Stimulated activated CD4-positive, alpha-beta T cell treated with anti-CD3 and anti-CD28 coated beads, Interleukin-2, amount 100 ng/mL, for 4 hours (primary cell): ENCODE data around the gene OVCA2.
A peak's percentile ranks its signal among the peaks of the same experiment; 100 is the strongest.

Experiments
- DNase-seq: peaks from one replicate; pipeline ENCODE4 v3.0.0-alpha.2; 2020; ENCODE audit warnings: low read depth

OVCA2 gene

DNA sequence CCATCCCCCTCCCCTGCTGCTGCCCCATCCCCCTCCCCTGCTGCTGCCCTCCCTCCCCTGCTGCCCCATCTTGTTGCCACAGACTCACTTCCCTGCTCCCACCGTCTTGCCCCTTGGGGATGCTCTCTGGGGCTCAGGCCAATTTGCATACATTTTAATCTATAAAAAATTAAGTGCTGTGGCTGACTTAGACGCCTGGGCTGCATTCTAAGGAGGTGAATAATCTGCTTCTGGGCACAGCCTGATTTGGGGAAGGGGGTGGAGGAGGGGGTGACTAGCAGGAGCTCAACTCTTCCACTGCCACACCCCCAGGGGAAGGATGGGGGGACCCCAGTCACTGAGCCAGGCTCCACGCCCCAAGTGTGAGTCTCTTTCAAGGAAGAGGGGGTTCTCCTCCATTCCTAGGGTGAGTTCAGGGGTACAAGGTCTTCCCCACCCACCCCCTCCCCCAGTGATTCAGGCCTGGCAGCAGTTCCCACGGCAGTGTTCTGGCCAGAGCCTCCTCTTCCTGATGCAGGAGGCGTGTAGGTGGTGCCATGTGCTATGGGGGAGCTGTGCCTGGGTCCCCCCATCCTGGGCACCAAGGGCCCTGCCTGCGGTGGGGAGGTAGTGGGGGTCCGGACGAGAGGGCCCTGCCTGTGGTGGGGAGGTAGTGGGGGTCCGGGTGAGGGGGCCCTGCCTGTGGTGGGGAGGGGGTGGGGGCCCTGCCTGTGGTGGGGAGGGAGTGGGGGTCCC is 6.8 kb upstream of the OVCA2 start:
- no peak for DNase-seq

DNA sequence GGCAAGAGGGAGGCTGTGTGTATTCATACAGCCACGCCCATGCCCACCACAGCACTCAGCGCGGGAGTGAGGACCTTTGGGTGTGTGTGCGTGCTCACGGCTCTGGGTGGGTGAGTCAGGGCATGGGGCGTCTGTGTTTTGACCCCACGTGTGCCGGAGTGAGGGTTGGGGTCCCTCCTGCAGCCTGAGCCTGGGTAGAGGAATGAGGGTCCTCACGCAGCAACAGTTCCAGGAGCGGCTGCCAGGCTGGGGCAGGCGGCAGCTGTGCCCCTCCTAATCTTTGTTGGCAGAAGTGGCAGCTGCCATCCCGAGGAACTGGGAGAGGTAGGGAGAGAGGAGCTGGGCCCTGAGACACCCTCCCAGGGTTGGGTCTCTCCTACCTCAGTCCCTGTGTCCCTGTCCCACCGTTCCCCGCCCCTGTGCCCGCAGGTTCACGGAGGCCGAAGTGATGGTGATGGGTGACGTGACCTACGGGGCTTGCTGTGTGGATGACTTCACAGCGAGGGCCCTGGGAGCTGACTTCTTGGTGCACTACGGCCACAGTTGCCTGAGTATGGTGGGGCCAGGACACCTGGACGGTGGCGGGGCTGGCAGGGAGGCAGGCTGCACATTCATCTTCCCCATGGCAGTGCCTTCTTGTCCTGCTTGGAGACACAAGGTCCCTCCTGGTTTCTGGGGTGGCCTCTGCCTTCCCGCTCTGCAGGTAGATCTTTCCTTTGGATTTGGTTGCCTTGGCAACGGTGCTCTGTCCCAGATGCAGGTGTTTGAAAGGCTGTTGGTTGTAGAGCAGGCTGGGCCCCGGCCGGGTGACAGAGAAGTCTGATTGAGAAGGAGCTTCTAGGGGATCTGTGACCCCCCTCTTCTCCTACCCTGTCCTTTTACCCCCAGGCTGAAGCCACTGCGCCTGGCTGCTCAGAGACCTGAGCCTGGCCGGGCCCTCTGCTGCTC is 6.0 kb upstream of the OVCA2 start:
- no peak for DNase-seq

DNA sequence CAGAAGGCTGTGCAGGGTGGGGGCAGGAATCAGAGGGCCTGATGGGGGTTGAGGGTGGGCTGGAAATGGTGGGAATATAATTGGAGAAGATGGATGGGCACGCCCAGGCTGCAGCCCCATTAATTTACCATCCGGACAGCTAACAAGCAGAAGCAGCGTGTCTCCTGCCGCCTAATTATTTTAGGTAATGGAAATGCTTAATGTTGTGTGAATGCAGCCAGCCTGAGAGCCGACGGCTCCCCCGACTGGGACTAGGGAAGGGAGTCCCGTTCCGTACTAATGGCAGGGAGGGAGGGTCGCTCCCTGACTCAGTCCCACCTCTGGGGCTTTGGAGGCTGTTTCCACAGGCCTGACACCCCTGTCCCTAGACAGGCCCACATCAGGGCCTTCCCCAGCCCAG is 4.7 kb upstream of the OVCA2 start:
- no peak for DNase-seq

DNA sequence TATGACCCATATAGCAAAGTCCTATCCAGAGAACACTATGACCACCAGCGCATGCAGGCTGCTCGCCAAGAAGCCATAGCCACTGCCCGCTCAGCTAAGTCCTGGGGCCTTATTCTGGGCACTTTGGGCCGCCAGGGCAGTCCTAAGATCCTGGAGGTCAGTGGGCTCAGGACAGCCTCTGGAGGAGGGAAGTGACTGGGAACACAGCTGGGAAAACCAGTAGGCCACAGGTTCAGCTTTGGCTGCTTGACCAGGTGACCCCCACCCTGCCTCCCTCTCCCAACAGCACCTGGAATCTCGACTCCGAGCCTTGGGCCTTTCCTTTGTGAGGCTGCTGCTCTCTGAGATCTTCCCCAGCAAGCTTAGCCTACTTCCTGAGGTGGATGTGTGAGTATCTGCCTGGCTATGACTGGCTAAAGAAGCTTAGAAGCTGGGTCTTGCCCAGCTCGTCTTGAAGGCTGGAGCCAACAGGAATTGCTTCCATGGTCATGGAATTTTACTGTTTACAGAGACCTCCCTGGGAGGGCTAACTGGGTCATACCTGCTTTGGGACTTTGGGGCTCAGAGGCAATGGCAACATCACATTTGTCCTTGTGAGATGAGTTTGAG is 1.5 kb upstream of the OVCA2 start:
- DNase-seq: no peak

DNA sequence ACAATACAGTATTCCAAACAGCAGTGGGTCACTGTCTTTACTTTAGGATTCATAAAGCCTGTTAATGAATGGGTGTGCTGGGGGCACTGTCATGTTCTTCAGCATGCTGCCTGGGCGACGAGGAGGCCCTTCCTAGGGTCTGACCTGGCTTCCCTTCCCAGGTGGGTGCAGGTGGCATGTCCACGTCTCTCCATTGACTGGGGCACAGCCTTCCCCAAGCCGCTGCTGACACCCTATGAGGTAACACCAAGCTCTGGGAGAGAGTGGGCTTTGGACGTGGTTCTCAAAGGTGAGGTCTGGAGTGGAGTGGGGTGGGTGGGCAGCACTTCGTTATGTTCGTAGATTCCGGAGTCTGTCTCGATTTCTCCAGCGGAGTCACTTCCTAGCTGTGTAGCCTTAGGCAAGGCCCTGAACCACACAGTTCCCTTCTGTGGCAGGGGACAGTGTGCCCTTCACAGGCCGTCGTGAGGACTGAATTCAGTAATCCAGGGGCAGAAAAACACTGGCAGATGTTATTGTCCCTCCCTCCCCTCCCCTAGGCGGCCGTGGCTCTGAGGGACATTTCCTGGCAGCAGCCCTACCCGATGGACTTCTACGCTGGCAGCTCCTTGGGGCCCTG is 771 bp upstream of the OVCA2 start:
- DNase-seq: no peak

DNA sequence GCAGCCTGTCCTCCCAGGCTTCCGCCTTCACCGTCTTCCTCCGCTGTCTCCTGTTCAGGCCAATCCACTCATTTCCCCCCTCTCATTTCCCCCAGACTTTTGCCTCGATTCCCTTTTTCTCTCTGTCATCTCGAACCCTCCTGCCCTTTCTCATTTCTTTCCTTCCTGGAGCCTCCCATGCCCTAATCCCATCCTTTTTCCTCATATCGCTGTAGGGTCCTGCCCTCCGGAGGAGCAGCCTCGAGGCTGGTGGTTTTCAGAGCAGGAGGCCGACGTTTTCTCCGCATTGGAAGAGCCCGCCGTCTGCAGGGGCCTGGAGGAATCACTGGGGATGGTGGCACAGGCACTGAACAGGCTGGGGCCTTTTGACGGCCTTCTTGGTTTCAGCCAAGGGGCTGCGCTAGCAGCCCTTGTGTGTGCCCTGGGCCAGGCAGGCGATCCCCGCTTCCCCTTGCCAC is 597 bp downstream of the OVCA2 start:
- no peak for DNase-seq

DNA sequence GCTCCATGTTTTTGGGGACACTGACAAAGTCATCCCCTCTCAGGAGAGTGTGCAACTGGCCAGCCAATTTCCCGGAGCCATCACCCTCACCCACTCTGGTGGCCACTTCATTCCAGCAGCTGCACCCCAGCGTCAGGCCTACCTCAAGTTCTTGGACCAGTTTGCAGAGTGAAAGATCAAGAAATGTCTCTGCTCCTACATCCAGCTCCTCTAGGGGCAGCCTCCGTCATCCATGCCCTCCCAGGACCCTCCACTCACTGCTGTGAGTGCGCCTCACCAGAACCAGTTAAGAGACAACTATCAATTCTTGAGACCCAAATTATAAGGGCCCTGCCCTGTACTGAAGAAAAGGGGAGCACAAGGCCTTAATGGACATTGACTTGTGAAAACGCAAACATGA is 1.1 kb downstream of the OVCA2 start:
- DNase-seq: no peak

DNA sequence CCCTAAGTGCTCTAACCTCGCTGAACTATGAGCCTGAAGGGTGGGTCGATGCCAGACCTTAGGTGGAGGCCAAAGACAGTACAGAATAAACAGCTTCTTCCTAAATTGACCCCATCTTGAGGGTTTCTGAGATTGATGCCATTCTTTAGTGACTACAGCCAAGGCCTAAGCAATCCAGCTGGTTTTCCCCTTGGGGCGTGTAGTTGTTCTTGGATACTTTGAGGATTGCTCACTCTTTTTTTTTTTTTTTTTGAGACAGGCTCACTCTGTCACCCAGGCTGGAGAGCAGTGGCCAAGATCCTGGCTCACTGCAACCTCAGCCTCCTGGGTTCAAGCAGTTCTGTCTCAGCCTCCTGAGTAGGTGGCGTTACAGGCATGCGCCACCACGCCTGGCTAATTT is 2.0 kb downstream of the OVCA2 start:
- DNase-seq: no peak

DNA sequence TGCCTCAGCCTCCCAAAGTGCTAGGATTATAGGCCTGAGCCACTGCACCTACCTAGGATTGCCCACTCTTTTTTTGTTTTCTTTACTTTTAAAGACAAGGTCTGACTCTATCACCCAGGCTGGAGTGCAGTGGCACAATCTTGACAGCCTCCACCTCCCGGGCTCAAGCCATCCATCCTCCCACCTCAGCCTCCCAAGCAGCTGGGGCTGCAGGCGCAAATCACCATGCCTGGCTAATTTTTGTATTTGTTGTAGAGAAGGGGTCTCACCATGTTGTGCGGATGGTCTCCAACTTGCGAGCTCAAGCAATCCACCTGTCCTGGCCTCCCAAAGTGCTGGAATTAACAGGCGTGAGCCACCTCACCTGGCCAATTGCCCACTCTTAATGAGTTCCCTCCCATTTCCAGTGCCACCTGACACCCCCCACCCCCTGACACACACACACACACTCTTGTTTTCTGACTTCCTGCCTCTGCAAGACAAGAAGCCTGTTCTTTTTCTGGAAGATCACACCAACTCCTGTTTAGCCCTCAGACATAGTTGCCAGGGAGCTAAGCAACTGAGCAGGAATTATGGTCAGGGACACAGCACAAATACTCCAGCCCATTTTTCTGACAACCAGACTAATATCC is 2.6 kb downstream of the OVCA2 start:
- no peak for DNase-seq

DNA sequence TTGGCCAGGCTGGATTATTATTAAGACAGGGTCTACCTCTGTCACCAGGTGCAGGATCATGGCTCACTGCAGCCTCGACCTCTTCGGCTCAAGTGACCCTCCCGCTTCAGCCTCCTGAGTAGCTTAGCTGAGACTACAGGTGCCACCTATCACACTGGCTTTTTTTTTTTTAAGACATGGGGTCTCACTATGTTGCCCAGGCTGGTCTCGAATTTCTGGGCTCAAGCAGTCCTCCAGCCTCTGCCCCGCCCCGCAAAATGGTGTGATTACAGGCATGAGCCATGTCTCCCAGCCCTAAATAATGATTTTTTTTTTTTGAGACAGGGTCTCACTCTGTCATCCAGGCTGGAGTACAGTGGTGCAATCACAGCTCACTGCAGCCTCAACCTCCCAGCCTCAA is 5.8 kb downstream of the OVCA2 start:
- DNase-seq: no peak

DNA sequence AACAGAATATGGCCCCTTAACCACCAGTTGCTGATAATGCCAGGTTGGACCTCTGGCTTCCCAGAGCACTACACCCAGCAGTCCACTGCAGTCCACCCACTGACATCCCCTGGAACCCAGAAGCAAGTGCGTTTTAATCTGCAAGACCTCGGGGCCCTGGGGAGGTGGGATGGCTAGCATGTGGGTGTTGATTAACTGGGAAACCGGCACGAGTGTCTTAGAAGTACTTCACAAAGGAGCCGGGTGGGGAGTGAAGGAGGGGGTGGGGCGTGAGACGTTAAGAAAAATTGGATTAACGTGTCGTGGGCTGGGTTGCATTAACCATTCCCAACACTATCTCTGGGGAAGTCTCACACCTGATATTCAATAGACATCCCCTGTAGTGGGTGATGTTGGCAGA is 7.0 kb downstream of the OVCA2 start:
- DNase-seq: no peak

DNA sequence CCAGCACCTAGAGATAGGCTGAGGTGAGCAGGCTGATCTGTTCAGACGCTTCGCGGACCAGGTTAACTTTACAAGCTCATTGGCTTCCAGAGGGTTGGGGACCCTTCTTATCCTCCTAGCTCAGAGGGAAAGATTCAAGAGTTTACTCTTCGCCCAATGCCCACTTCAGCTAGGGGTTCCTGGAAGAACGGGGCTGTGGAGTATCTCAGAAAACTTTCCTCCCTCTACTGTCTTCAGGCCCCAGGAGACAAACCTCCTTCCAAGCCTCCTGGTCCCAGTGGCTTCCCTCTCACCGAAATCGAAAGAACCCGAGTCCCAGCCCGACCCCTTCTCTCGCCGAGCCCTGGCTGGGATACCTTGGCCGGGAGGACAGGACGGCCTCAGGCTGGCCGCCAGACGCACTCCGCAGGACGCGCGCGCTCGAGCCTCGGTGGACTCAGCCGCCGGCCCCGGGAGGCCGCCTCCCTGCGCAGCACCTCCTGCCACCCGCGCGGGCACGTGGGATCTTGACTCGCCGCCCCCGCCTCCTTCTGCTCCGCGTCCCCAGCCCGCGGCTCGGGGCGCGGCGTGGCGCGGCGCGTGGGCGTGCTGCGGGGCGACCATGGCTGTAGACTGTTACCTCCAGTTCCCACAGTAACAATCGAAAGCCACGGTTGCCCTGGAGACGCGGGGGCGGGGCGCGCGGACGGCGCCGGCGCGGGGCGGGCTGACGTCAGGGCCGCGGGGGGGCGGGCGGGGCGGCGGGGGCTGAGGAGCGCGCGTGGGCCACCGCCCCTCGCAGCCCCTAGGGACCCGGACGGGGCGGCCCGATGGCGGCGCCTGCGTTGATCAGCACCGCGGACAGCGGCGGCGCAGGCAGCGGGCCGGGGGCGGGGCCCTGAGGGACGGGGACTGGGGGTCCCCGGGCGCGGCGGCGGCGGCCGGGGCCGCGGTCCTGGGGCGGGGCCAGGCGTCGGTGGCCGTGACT is 7.8 kb downstream of the OVCA2 start:
- peak; percentile 93 for DNase-seq

DNA sequence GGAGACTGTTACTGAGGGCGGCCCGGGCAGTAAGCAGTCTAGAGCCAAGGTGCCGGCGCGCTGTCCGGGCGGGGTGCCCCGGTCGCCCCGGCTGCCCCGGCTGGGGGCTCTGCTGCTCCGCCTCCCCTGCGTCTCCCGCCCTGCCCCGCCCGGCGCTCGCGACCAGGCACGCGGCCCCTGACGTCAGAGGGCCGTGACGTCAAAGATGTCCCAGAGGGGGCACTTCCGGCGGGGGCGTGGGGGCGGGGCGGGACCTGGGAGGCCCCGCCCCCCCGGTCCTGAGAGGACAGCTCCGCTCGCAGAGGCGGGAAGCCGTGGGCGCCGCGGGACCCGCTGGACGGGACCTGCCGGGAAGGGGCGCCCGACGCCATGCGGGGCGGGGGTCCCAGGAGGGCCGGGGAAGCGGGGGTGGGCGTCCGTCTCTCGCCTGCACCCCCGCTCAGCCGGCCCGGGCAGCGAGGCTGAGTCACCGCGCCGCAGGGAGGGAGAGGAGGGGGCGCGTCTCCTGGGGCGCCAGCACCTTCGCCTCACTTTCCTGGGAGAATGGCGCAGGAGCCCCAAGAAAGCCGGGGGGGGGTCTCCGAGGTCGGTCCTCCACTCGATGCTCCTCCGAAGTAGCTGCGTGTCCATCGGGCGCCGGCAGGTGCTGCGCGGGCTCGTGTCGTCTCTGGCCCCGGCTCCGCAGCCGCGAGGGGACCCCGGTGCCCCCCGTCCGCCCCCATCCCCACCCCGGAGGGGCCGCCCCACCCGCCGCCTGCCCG is 8.7 kb downstream of the OVCA2 start:
- peak; percentile 70 for DNase-seq

DNA sequence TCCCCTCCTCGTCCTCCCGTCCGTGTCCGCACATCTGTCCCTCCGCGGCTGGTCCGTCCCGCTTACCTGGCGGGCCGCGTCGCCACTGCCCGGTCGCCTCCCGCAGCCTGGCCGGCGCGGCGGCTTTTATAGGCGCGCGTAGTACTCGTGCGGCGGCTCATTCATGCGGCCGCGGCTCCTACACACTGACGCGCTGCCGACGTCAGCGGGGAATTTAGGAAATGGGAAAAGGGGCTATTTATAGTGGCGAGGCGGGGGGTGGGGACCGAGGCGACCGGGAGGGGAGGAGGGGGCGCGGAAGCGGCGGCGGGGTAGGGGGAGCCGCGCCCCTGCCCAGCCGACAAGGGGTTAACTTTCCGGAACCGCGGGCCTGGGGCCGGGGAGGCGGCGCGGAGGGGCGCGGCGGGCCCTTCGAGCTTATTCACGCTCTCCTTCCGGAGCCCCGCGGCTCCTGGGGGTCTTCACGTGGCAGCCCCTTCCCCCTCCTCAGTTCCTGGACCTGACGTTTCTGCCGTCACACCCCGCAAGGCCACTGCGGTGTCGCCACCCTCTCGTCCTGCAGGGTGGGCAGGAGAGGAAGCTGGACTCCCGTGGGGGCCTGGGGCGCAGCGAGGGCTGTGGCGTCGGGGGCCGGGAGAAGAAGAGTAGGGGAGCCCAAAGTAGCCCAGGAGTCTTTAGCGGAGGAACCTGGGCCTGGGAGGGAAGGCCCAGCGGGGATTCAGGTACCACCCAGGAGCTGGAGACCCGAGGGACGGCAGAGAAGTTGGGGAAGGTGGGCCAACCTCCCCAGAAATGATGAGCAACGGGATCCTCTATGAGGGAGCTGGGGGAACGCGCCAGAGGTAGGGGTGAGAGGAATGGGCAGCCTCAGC is 9.5 kb downstream of the OVCA2 start:
- no peak for DNase-seq

DNA sequence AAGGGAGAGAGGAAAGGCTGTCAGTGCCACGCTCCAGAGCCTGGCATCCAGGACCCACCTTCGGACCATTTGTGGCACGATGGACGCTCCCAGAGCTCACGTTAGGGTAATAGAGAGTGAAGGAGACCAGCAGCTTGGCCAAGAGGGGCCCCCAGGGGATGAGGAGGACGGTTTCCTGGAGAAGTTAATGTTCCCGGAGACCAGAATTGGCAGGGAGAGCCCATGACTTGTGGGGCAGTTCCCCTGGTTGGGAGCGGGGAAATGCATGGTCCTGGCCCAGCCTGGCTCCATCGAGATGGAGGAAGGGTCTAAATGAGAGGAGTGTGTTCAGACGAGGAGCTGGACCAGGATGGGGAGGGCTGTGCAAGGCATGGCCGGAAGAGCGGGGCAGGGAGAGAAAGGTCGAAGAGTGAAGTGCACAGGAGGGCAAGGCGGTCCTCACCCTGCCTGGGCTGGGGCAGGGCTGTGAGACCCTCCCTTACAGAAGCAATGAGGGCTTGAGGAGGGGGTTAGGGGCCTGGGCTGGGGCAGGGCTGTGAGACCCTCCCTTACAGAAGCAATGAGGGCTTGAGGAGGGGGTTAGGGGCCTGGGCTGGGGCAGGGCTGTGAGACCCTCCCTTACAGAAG is 10.2 kb downstream of the OVCA2 start:
- no peak for DNase-seq

DNA sequence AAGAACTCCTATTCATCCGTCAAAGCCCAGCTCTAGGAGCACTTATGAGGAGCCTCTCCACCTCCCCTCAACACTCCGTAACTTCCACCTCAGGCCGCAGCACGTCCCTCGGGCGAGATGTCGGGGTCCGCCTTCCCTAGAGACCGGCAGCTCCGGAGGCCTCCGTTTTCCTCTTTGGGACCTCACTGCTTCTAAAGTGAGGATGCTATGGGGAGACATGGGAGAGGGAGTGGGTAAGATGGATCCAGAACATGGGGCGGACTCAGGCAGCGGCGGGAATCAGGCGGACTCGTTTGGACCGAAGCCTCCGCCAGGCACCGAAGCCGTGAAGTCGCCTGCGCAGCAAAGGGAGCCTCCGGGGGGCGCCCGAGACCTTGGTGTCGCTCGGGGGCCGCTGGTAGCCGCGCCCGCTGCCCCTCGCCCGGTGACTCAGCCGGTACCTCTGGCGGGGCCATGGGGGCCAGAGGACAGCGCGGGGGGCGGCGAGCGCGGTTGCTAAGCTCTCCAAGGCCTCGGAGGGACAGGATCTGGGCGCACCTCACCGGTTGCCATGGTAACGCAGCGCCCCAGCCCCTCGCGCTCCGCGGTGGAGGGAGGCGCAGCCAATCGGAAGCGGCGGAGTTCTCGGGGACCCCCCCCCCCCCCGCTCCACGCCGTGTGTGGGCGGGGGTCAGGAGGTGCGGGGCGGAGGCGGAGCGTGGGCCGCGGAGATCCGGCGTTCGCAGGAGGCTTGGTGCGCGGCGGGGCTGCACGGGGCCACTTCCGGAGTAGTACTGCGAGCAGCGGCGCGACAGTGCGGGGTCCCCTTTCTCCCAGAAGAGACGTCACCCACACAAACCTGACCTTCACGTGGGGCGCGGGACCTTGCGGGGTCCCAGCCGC is 11.8 kb downstream of the OVCA2 start:
- peak; percentile 65 for DNase-seq

DNA sequence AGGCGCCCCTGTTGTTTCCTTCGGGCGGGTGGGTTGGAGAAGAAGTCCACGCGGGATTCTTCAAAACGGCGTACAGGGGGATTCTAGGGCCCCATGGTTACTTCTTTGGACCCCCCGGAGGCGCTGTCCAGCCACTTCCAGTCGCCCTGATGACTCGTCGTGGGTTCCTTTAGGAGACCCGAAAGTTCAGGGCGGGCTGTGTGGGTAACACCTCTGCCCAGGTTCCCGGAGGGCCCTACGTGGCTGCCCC is 12.4 kb downstream of the OVCA2 start:
- no peak for DNase-seq
